ENCODE measurements around the gene TRPV4.

Gene TRPV4

GRCh38 chr12:109737126-109737525 lies 96.1 kb downstream of the TRPV4 start:
- no peak for DNase-seq (ENCODE audit: extremely low read depth, insufficient read length)
- no peak overlapping the region for H3K4me3 ChIP-seq (replicated peaks; ENCODE audit: low read depth, low read length)
- peaks cover 1% of the 10 kb centered on the region for H3K27me3 ChIP-seq (replicated peaks; ENCODE audit: control insufficient read depth, insufficient read depth, low read length)
- no peak for TF ChIP-seq CTCF (IDR thresholded peaks at IDR 0.05; ENCODE audit: insufficient read depth, low read length, poor library complexity, severe bottlenecking)
- no peaks in the 10 kb centered on the region for H3K36me3 ChIP-seq (ENCODE audit: control insufficient read depth, insufficient read depth, low read length)

- H3K4me3 ChIP-seq (replicated peaks; ENCODE audit: low read depth, low read length) = no peak overlapping the region
- TF ChIP-seq CTCF (IDR thresholded peaks at IDR 0.05; ENCODE audit: insufficient read depth, low read length, poor library complexity, severe bottlenecking) = no peak
- no peaks in the 10 kb centered on the region for H3K36me3 ChIP-seq (ENCODE audit: control insufficient read depth, insufficient read depth, low read length)
- DNase-seq (ENCODE audit: extremely low read depth, insufficient read length) = no peak
- peaks cover 1% of the 10 kb centered on the region for H3K27me3 ChIP-seq (replicated peaks; ENCODE audit: control insufficient read depth, insufficient read depth, low read length)
Observed at GRCh38 chr12:109736552-109737108, 96.6 kb downstream of the TRPV4 start.

- no peak for DNase-seq (ENCODE audit: extremely low read depth, insufficient read length)
- no peaks in the 10 kb centered on the region for H3K36me3 ChIP-seq (ENCODE audit: control insufficient read depth, insufficient read depth, low read length)
- H3K27me3 ChIP-seq (replicated peaks; ENCODE audit: control insufficient read depth, insufficient read depth, low read length) = peaks cover 1% of the 10 kb centered on the region
- no peak overlapping the region for H3K4me3 ChIP-seq (replicated peaks; ENCODE audit: low read depth, low read length)
- TF ChIP-seq CTCF (IDR thresholded peaks at IDR 0.05; ENCODE audit: insufficient read depth, low read length, poor library complexity, severe bottlenecking) = no peak
Observed at GRCh38 chr12:109735825-109736551, 97.2 kb downstream of the TRPV4 start.

GRCh38 chr12:109735051-109735521 lies 98.1 kb downstream of the TRPV4 start:
- TF ChIP-seq CTCF (IDR thresholded peaks at IDR 0.05; ENCODE audit: insufficient read depth, low read length, poor library complexity, severe bottlenecking) = no peak

GRCh38 chr12:109734219-109735000 lies 98.8 kb downstream of the TRPV4 start:
- TF ChIP-seq CTCF (IDR thresholded peaks at IDR 0.05; ENCODE audit: insufficient read depth, low read length, poor library complexity, severe bottlenecking) = no peak
- no peaks in the 10 kb centered on the region for H3K36me3 ChIP-seq (ENCODE audit: control insufficient read depth, insufficient read depth, low read length)
- no peak for DNase-seq (ENCODE audit: extremely low read depth, insufficient read length)
- H3K27me3 ChIP-seq (replicated peaks; ENCODE audit: control insufficient read depth, insufficient read depth, low read length) = peaks cover 3% of the 10 kb centered on the region
- no peak overlapping the region for H3K4me3 ChIP-seq (replicated peaks; ENCODE audit: low read depth, low read length)

More at GRCh38 chr12:109735051-109735521, 98.1 kb downstream of the TRPV4 start:
- DNase-seq (ENCODE audit: extremely low read depth, insufficient read length) = no peak
- no peak overlapping the region for H3K4me3 ChIP-seq (replicated peaks; ENCODE audit: low read depth, low read length)
- peaks cover 3% of the 10 kb centered on the region for H3K27me3 ChIP-seq (replicated peaks; ENCODE audit: control insufficient read depth, insufficient read depth, low read length)
- no peaks in the 10 kb centered on the region for H3K36me3 ChIP-seq (ENCODE audit: control insufficient read depth, insufficient read depth, low read length)

Data from GM06990 (cell line).